OCI-LY3 (cell line): ENCODE data around the gene PHPT1.

Source experiments
- H2AFZ ChIP-seq: fragments of 200-600, 300-600 bp; shearing (Covaris generic); 2 replicates; pipeline ENCODE4 v1.6.0; 2014; ENCODE audit warnings: antibody characterized with exemption, low read depth, low read length
- H3K27ac ChIP-seq: fragments of 200-600, 300-600 bp; sonication (generic); 2 replicates; pipeline ENCODE4 v1.5.1; 2014; ENCODE audit warnings: mild to moderate bottlenecking, low read length, moderate library complexity, mixed read lengths
- H3K27me3 ChIP-seq: fragments of 200-600, 300-600 bp; sonication (generic); 2 replicates; pipeline ENCODE4 v1.6.1; 2014; ENCODE audit warnings: low read depth, low read length, mixed read lengths
- H3K36me3 ChIP-seq: fragments of 200-600, 300-600 bp; sonication (generic); replicated peaks from 2 replicates; pipeline ENCODE3; 2014; ENCODE audit warnings: low read depth, low read length, mixed read lengths
- H3K4me1 ChIP-seq: fragments of 300-600, 200-600 bp; sonication (generic); 2 replicates; pipeline ENCODE4 v1.6.1; 2014; ENCODE audit warnings: low read length, mixed read lengths
- H3K4me2 ChIP-seq: fragments of 200-600, 300-600 bp; sonication (generic); 2 replicates; pipeline ENCODE4 v1.6.1; 2014; ENCODE audit warnings: low read length, mixed read lengths
- H3K4me3 ChIP-seq: fragments of 300-600, 200-600 bp; sonication (generic); 2 replicates; pipeline ENCODE4 v1.5.1; 2014; ENCODE audit warnings: antibody characterized with exemption, mild to moderate bottlenecking, low read length, moderate library complexity
- H3K79me2 ChIP-seq: fragments of 300-600, 200-600 bp; shearing (Covaris generic); 2 replicates; pipeline ENCODE4 v1.6.1; 2014; ENCODE audit warnings: mild to moderate bottlenecking, low read length, mixed read lengths
- H3K9ac ChIP-seq: fragments of 300-600, 200-600 bp; shearing (Covaris generic); 2 replicates; pipeline ENCODE4 v1.6.0; 2014; ENCODE audit warnings: mild to moderate bottlenecking, low read length, moderate library complexity
- H3K9me3 ChIP-seq: fragments of 200-600, 300-600 bp; shearing (Covaris generic); 2 replicates; pipeline ENCODE4 v1.6.1; 2014; ENCODE audit warnings: low read length, mixed read lengths; ENCODE audit not compliant: insufficient read depth
- H4K20me1 ChIP-seq: fragments of 200-600, 300-600 bp; sonication (generic); 2 replicates; pipeline ENCODE4 v1.6.1; 2016; ENCODE audit warnings: low read length, mixed read lengths; ENCODE audit not compliant: insufficient read depth
- EZH2phosphoT487 ChIP-seq: fragments of 200-600 bp; shearing (Covaris generic); IDR thresholded peaks from 2 replicates; pipeline ENCODE4 v1.6.1; 2018; ENCODE audit warnings: antibody characterized with exemption, mixed run types, low read depth
- TF ChIP-seq, protein P1 (sequence below): fragments of 200-600, 300-600 bp; sonication (generic); IDR thresholded peaks from 2 replicates; pipeline ENCODE4 v1.5.1; 2014; ENCODE audit warnings: antibody characterized with exemption, low read length, low read depth

The PHPT1 gene

DNA sequence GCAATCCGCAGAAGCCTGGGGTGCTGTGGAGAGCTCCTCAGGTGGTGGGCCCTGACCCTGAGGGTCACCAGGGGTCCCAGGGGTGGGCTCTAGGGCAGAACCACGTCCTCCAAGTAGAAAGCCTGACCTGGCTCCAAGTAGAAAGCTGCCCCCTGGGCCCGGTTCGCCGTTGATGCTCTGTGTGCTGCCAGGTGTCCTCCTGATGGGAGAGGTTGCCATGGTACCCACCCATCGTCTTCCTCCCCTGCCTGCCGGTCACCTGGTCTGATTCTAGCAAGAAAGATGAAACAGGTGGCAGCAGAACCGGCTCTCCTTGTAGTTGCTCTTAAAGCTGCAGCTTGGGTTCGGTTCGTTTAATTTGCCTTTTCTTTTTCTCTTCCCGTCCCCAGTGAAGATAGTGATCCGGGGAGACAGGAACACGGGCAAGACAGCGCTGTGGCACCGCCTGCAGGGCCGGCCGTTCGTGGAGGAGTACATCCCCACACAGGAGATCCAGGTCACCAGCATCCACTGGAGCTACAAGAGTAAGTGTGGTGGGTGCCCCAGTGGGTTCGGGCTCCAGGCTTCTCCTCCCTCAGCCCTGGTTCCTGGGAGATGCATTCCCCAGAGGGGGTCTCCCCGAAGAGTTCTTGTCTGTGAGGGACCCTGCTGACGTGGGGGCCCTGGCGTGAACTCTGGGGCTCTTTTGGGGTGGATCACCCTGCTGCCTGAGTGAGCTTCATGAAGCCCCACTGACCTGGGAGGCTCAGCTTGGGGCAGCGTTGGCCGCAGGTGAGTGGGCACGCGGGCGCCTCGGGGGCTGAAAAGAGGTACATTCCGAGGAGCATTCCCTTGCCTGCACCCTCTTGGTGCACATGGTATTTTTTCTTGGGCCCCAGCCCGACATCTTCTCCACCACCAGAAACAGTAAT lies 25.8 kb upstream of the PHPT1 start:
- 0 out of 2 replicates have a peak, but pooled peaks cover 5% of the 10 kb centered on the region for H4K20me1 ChIP-seq
- H3K79me2 ChIP-seq = peaks cover 40% of the 10 kb centered on the region
- no peak overlapping the region for H3K4me3 ChIP-seq
- H3K4me2 ChIP-seq = no peak overlapping the region
- H3K36me3 ChIP-seq = peaks cover 24% of the 10 kb centered on the region
- H3K9me3 ChIP-seq = no peaks in the 10 kb centered on the region
- H3K4me1 ChIP-seq = no peaks in the 10 kb centered on the region
- no peak overlapping the region for H3K27ac ChIP-seq
- H3K27me3 ChIP-seq = no peaks in the 10 kb centered on the region
- no peak for TF ChIP-seq EZH2phosphoT487
- TF ChIP-seq, protein P1, sequence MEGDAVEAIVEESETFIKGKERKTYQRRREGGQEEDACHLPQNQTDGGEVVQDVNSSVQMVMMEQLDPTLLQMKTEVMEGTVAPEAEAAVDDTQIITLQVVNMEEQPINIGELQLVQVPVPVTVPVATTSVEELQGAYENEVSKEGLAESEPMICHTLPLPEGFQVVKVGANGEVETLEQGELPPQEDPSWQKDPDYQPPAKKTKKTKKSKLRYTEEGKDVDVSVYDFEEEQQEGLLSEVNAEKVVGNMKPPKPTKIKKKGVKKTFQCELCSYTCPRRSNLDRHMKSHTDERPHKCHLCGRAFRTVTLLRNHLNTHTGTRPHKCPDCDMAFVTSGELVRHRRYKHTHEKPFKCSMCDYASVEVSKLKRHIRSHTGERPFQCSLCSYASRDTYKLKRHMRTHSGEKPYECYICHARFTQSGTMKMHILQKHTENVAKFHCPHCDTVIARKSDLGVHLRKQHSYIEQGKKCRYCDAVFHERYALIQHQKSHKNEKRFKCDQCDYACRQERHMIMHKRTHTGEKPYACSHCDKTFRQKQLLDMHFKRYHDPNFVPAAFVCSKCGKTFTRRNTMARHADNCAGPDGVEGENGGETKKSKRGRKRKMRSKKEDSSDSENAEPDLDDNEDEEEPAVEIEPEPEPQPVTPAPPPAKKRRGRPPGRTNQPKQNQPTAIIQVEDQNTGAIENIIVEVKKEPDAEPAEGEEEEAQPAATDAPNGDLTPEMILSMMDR = no peak
- no peak overlapping the region for H2AFZ ChIP-seq
- no peak overlapping the region for H3K9ac ChIP-seq

DNA sequence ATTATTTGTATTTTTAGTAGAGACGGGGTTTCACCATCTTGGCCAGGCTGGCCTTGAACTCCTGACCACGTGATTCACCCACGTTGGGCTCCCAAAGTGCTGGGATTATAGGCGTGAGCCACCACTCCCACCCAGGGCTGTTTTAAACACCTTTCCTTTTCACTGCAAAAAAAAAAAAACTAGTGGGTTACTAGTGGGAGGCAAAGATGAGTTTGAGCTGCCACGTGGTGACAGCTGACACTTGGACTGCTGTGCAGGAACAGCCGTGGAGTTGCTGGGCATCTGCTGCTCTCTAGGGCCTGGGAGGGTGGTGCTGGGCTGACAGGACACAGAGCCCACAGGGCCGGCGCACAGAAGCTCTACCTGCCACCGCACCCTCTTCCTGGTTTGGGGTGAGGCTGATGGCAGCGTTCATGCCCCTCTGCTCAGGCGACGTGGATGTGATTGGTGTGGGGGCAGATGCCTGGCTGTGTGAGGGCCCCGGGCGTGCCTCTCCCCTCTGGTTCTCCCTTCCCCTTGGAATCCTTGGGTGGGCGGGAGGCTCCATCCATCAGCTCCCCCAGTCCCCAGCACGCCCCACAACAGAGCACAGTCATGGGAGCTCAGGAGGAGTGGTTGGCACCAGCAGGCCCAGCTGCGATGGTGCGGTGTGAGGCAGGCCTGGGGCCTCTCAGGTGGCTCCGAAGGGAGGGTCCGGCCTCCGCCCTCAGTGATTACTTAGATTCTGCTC lies 24.5 kb upstream of the PHPT1 start:
- Histone ChIP-seq H3K79me2 (peaks cover 28% of the 10 kb centered on the region), H2AFZ (no peak overlapping the region), H3K9me3 (no peaks in the 10 kb centered on the region), H3K36me3 (peaks cover 28% of the 10 kb centered on the region), H3K4me2 (no peak overlapping the region), H3K27ac (no peak overlapping the region), H3K9ac (no peak overlapping the region), H4K20me1 (0 out of 2 replicates have a peak, but pooled peaks cover 5% of the 10 kb centered on the region), H3K4me1 (no peaks in the 10 kb centered on the region), H3K4me3 (no peak overlapping the region), H3K27me3 (no peaks in the 10 kb centered on the region)
- TF ChIP-seq, protein P1 = no peak
- TF ChIP-seq EZH2phosphoT487 = no peak

DNA sequence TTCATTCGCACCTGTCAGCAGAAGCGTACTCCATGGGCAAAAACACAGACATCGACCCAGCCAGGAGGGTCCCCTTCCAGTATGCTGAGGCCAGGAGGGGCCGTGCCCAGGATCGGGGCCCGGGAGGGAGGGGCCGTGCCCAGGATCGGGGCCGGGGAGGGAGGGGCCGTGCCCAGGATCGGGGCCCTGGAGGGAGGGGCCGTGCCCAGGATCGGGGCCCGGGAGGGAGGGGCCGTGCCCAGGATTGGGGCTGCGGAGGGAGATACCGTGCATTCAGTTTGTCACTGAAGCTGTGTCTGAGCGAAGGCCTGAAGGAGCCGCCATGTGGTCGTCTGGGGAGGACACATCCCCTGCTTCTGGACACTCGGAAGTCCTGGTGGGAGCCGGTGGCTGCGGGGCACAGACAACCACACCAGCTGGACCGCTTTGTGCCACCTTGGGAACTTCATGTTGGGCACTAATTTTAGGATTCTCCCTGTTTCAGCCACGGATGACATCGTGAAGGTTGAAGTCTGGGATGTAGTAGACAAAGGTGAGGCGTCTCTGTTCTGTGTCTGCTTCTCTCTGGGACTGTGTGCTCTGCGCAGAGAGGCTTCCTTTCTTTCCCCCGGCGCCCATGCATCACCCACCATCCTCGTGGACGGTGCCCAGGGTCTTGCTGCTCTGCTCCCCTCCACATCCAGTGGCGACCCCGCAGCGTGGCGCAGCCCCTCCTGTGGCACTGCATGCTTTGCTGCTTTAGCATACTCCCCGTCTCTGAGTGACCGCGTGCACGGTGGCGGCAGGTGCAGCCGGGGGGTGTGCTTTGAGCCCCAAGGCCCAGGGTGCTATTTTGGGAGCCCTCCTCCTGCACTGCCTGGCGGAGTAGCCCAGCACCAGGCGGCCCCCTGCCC lies 23.7 kb upstream of the PHPT1 start:
- H3K4me1 ChIP-seq = no peaks in the 10 kb centered on the region

More for the DNA sequence above, 23.7 kb upstream of the PHPT1 start:
- no peak overlapping the region for H3K27ac ChIP-seq
- H3K79me2 ChIP-seq = peaks cover 19% of the 10 kb centered on the region
- H3K4me3 ChIP-seq = no peak overlapping the region
- no peaks in the 10 kb centered on the region for H3K27me3 ChIP-seq
- H2AFZ ChIP-seq = no peak overlapping the region
- no peak overlapping the region for H3K9ac ChIP-seq
- H3K36me3 ChIP-seq = peaks cover 35% of the 10 kb centered on the region
- TF ChIP-seq, protein P1 = no peak
- no peak for TF ChIP-seq EZH2phosphoT487
- H3K4me2 ChIP-seq = no peak overlapping the region
- 0 out of 2 replicates have a peak, but pooled peaks cover 5% of the 10 kb centered on the region for H4K20me1 ChIP-seq
- H3K9me3 ChIP-seq = no peaks in the 10 kb centered on the region
